HepG2 (cell line): Measurements from ENCODE around the gene RNASE9. TPM values are rescaled to one million over a fixed set of nuclear protein-coding genes. Genes with fewer than 3 reads are reported as not detected.

Experiments
- ATAC-seq: fragments of 200-7000 bp; cut with Tn5 transposase; 3 replicates; pipeline ENCODE4 v1.9.1; 2020; ENCODE audit warnings: mild to moderate bottlenecking, moderate library complexity
- BruUV-seq: library from RNA; stranded (reverse); fragments of 400-500 nt; replicated peaks from 2 replicates; lab custom pipeline; 2021; lab: Mats Ljungman, UMichigan
- CTCF ChIA-PET: fragments of 300-600 bp; formaldehyde crosslinking; extraction: SDS; loops from one replicate; lab custom pipeline; 2021; ENCODE audit warnings: low total read pairs, inconsistent platforms, low intra/inter-chr PET ratio; lab: Yijun Ruan, JAX
- POLR2A ChIA-PET: fragments of 350-600 bp; sonication (Branson Sonifier 250); formaldehyde crosslinking; loops from one replicate; lab custom pipeline; 2020; ENCODE audit warnings: antibody characterized with exemption, inconsistent platforms; lab: Yijun Ruan, JAX
- DNase-seq: peaks from one replicate; pipeline ENCODE4 v3.0.0-alpha.2; 2015; ENCODE audit warnings: low spot score
- FAIRE-seq: peaks from 3 replicates; lab custom pipeline; 2011; peaks lifted over from hg19 to GRCh38; lab: Jason Lieb, UNC
- H2AFZ ChIP-seq: one replicate; pipeline ENCODE4 v1.6.1; 2011; ENCODE audit warnings: low read length, inconsistent platforms
- H3K27ac ChIP-seq: fragments of 300-600 bp; 3 replicates; pipeline ENCODE4 v1.8.0; 2011; ENCODE audit warnings: mixed run types, mild to moderate bottlenecking, mixed read lengths, low read length, inconsistent platforms; ENCODE audit not compliant: insufficient read depth; ENCODE audit errors: extremely low read length
- H3K27me3 ChIP-seq, 2 experiments: fragments of 200-600 bp in 1 of 2; 2 replicates in 1 of 2; 3 replicates in 1 of 2; pipeline versions ENCODE4 v1.6.0 to v1.8.0; 2011; ENCODE audit warnings: low read length in 2 of 2, mild to moderate bottlenecking in 2 of 2, moderate library complexity in 2 of 2, inconsistent platforms in 1 of 2; ENCODE audit not compliant: insufficient read depth in 2 of 2, control insufficient read depth in 1 of 2
- H3K36me3 ChIP-seq, 2 experiments: fragments of 200-600 bp in 1 of 2; replicated peaks in 1 of 2; 2 replicates in 1 of 2; 3 replicates in 1 of 2; pipeline versions ENCODE4 v1.5.1 to v1.8.0; 2011; ENCODE audit warnings: low read length in 2 of 2, inconsistent platforms in 1 of 2; ENCODE audit not compliant: insufficient read depth in 2 of 2, control insufficient read depth in 1 of 2
- H3K4me1 ChIP-seq: 2 replicates; pipeline ENCODE4 v1.5.1; 2012; ENCODE audit warnings: low read length, inconsistent platforms; ENCODE audit not compliant: insufficient read depth
- H3K4me2 ChIP-seq: 2 replicates; pipeline ENCODE4 v1.6.0; 2011; ENCODE audit warnings: low read depth, low read length, inconsistent platforms
- H3K4me3 ChIP-seq, 3 experiments: fragments of 200-600 bp in 1 of 3; sonication (generic), shearing (Covaris generic) in 1 of 3; replicated peaks in 1 of 3; 2 replicates each; pipeline ENCODE4 v1.5.1; 2011 to 2016; ENCODE audit warnings: low read length in 3 of 3, inconsistent platforms in 2 of 3, low read depth in 2 of 3, mild to moderate bottlenecking in 2 of 3, control low read depth in 1 of 3, mixed read lengths in 1 of 3; ENCODE audit not compliant: insufficient read depth in 1 of 3
- H3K79me2 ChIP-seq: one replicate; pipeline ENCODE4 v1.6.1; 2011; ENCODE audit warnings: low read length, inconsistent platforms; ENCODE audit not compliant: insufficient read depth
- H3K9ac ChIP-seq: 2 replicates; pipeline ENCODE4 v1.6.0; 2011; ENCODE audit warnings: mild to moderate bottlenecking, low read depth, low read length, inconsistent platforms; ENCODE audit not compliant: insufficient read depth
- H3K9me3 ChIP-seq: 2 replicates; pipeline ENCODE4 v1.5.1; 2012; ENCODE audit warnings: mild to moderate bottlenecking, low read length
- H4K20me1 ChIP-seq: 2 replicates; pipeline ENCODE4 v1.6.0; 2011; ENCODE audit warnings: inconsistent platforms, mild to moderate bottlenecking, low read length, moderate library complexity; ENCODE audit not compliant: insufficient read depth
- ELF4 ChIP-seq: sonication (generic); formaldehyde crosslinking; IDR thresholded peaks from 2 replicates; pipeline ENCODE4 v1.5.0; 2020; ENCODE audit warnings: missing genetic modification reagents, mild to moderate bottlenecking, moderate library complexity, borderline replicate concordance
- FOSL1 ChIP-seq: sonication (generic); formaldehyde crosslinking; IDR thresholded peaks from 2 replicates; pipeline ENCODE4 v1.9.0; 2021; ENCODE audit warnings: missing genetic modification reagents, borderline replicate concordance
- SAP130 ChIP-seq: IDR thresholded peaks from 2 replicates; pipeline ENCODE4 v1.6.1; 2016; ENCODE audit warnings: low read depth
- ZSCAN31 ChIP-seq: sonication (generic); formaldehyde crosslinking; IDR thresholded peaks from 2 replicates; pipeline ENCODE4 v1.5.0; 2020; ENCODE audit warnings: low read depth, mild to moderate bottlenecking, missing genetic modification reagents
- WGBS: methylation state at CpG from one replicate; pipeline ENCODE4 v1.1.6; 2017; ENCODE audit warnings: low lambda C conversion rate; 5-methylcytosine and 5-hydroxymethylcytosine counted together
- in situ Hi-C: cut with HindIII; loops from 2 replicates; pipeline ENCODE4 v1.10.0; 2017; ENCODE audit warnings: low pct_unique_long_range_greater_than_20kb; ENCODE audit not compliant: extremely low pct_ligation_motif_present
- intact Hi-C: fragments of 100-400 bp; cut with micrococcal nuclease; formaldehyde crosslinking; loops from one replicate; pipeline ENCODE4 v1.10.0; 2022; ENCODE audit not compliant: unreplicated experiment
- polyA plus RNA-seq, 8 experiments: library from polyadenylated mRNA; depleted of rRNA in 3 of 8; stranded (reverse) in 7 of 8; unstranded in 1 of 8; fragments of >200 nt; fragmentation: Illumina TruSeq in 4 of 8; extraction: Trizol in 4 of 8; gene quantifications; 2 replicates each; pipeline versions ENCODE4 v1.2.1 to v1.2.3, GENCODE V29; 2011 to 2016; ENCODE audit warnings: low read depth in 4 of 8, missing spikeins in 1 of 8, mixed read lengths in 1 of 8; ENCODE audit not compliant: insufficient read depth in 1 of 8
- total RNA-seq, 5 experiments: library from RNA; depleted of rRNA; stranded (reverse); fragments of >200 nt; fragmentation: Illumina TruSeq; extraction: Trizol; gene quantifications; 2 replicates each; pipeline ENCODE4 v1.2.3, GENCODE V29; 2016; ENCODE audit warnings: low read depth in 1 of 5
- TF ChIP-seq, protein P1 (sequence below), 2 experiments: sonication (generic) in 1 of 2; formaldehyde crosslinking in 1 of 2; IDR thresholded peaks; 2 replicates each; pipeline versions ENCODE4 v1.4.0 to v1.6.1; 2018 to 2020; ENCODE audit warnings: missing genetic modification reagents in 2 of 2, borderline replicate concordance in 1 of 2, low read depth in 1 of 2, mild to moderate bottlenecking in 1 of 2, missing biosample characterization in 1 of 2
- TF ChIP-seq, protein P2 (sequence below): sonication (generic); formaldehyde crosslinking; IDR thresholded peaks from 2 replicates; pipeline ENCODE4 v1.5.0; 2020; ENCODE audit warnings: mild to moderate bottlenecking, missing genetic modification reagents, moderate library complexity

The RNASE9 gene
- total and polyA plus RNA-seq, 2 of the 13 experiments (the other 11 are each of a cell fraction or from before 2014, with no cell fraction given), result not detected

DNA sequence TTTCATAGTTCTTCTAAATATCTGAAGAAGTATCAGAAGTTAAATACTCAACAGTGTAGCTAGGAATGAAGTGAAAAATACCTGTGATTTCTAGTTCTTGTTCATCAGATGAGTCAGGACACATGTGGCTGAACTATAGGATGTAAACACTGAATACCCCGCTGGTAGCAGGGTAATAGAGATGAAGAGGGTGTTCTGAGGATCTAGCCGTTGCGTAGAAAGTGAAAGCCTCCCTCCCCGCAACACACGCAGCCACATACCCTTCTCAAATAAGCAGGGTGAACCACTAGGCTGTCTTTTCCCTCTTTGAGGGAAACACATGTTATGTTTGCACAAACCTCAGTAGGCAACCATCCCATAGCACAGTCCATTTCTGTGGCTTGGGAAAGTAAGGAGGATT, 46.8 kb upstream of the RNASE9 start:
- ChIA-PET POLR2A (interaction anchor here (0.6 to 1.7 kb wide), 3 partner anchors 71 to 264 kb away, joined by 3 to 6 read pairs (median 3); partner anchors contain the start of gene PARP2), CTCF (no interaction called here)
- TF ChIP-seq, protein P1, sequence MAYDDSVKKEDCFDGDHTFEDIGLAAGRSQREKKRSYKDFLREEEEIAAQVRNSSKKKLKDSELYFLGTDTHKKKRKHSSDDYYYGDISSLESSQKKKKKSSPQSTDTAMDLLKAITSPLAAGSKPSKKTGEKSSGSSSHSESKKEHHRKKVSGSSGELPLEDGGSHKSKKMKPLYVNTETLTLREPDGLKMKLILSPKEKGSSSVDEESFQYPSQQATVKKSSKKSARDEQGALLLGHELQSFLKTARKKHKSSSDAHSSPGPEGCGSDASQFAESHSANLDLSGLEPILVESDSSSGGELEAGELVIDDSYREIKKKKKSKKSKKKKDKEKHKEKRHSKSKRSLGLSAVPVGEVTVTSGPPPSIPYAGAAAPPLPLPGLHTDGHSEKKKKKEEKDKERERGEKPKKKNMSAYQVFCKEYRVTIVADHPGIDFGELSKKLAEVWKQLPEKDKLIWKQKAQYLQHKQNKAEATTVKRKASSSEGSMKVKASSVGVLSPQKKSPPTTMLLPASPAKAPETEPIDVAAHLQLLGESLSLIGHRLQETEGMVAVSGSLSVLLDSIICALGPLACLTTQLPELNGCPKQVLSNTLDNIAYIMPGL (CRISPR knock-in tag; IDR thresholded peaks at IDR 0.05; ENCODE audit: borderline replicate concordance in 1 of 2, low read depth in 1 of 2), result peak; percentile 8 to 66; a peak in 1 of 4 replicates
- TF ChIP-seq FOSL1 (no peak), SAP130 (CRISPR knock-in tag) (peak; percentile 11; the same call in 1 of the 2 replicates), ZSCAN31 (0 out of 2 replicates have a peak, but pooled peaks have one; percentile 46), ELF4 (CRISPR knock-in tag) (0 out of 2 replicates have a peak, but pooled peaks have one; percentile 28)
- TF ChIP-seq, protein P2, sequence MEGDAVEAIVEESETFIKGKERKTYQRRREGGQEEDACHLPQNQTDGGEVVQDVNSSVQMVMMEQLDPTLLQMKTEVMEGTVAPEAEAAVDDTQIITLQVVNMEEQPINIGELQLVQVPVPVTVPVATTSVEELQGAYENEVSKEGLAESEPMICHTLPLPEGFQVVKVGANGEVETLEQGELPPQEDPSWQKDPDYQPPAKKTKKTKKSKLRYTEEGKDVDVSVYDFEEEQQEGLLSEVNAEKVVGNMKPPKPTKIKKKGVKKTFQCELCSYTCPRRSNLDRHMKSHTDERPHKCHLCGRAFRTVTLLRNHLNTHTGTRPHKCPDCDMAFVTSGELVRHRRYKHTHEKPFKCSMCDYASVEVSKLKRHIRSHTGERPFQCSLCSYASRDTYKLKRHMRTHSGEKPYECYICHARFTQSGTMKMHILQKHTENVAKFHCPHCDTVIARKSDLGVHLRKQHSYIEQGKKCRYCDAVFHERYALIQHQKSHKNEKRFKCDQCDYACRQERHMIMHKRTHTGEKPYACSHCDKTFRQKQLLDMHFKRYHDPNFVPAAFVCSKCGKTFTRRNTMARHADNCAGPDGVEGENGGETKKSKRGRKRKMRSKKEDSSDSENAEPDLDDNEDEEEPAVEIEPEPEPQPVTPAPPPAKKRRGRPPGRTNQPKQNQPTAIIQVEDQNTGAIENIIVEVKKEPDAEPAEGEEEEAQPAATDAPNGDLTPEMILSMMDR (CRISPR knock-in tag), result 0 out of 2 replicates have a peak, but pooled peaks have one; percentile 2
- in situ Hi-C loops, result loop anchor here (5.0 to 25.0 kb wide), 3 partner anchors 75 to 280 kb away; partner anchors contain the start of genes APEX1, OSGEP, PIP4P1 and PNP
- BruUV-seq, result no TSS peak
- H3K9me3 ChIP-seq, result no peaks in the 10 kb centered on the region
- 11% methylated on average over 5 of the region's 5 CpGs for WGBS
- H3K4me2 ChIP-seq, result peak overlapping the region; percentile 86
- no peaks in the 10 kb centered on the region for H3K79me2 ChIP-seq
- intact Hi-C loops, result loop anchor here (2.0 to 5.0 kb wide), 3 partner anchors 147 to 275 kb away; partner anchors contain the start of genes CCNB1IP1 and PIP4P1
- no peaks in the 10 kb centered on the region for H3K36me3 ChIP-seq
- FAIRE-seq, result no peak
- peaks cover 61% of the 10 kb centered on the region for H3K4me1 ChIP-seq
- peak overlapping the region; percentile 25 to 59 (median 33) for H3K4me3 ChIP-seq
- H3K27me3 ChIP-seq, result no peaks in the 10 kb centered on the region; a peak in 1 of 5 replicates
- no peak for ATAC-seq
- H2AFZ ChIP-seq, result peak overlapping the region; percentile 47
- DNase-seq, result no peak
- no peak overlapping the region for H3K27ac ChIP-seq
- H3K9ac ChIP-seq, result peak overlapping the region; percentile 35; the same call in 1 of the 2 replicates
- H4K20me1 ChIP-seq, result no peaks in the 10 kb centered on the region
